Left forelimb (tissue), 1 donor: ENCODE results near the gene RBM33.

Source experiments
- DNase-seq: peaks from one replicate; pipeline ENCODE4 v3.0.0-alpha.2; 2018; ENCODE audit warnings: low spot score

Gene RBM33

GRCh38 chr7:155797262-155798250 lies 153.1 kb downstream of the RBM33 start:
- DNase-seq: no peak

GRCh38 chr7:155798673-155799439 lies 154.4 kb downstream of the RBM33 start:
- DNase-seq: no peak

- DNase-seq: no peak
These were observed 155.1 kb downstream of the RBM33 start for GRCh38 chr7:155799514-155799913.

GRCh38 chr7:155800301-155800700 lies 155.8 kb downstream of the RBM33 start:
- no peak for DNase-seq

GRCh38 chr7:155800741-155801267 lies 156.3 kb downstream of the RBM33 start:
- no peak for DNase-seq

GRCh38 chr7:155802291-155802690 lies 157.8 kb downstream of the RBM33 start:
- DNase-seq: no peak

GRCh38 chr7:155802906-155803417 lies 158.5 kb downstream of the RBM33 start:
- DNase-seq: no peak

GRCh38 chr7:155803418-155804376 lies 159.2 kb downstream of the RBM33 start:
- no peak for DNase-seq

GRCh38 chr7:155804431-155804831 lies 160.0 kb downstream of the RBM33 start:
- DNase-seq: no peak

GRCh38 chr7:155804897-155805825 lies 160.7 kb downstream of the RBM33 start:
- no peak for DNase-seq

- DNase-seq: no peak
These were observed 161.3 kb downstream of the RBM33 start for GRCh38 chr7:155805826-155806095.

- DNase-seq: no peak
These were observed 161.8 kb downstream of the RBM33 start for GRCh38 chr7:155806096-155806871.

GRCh38 chr7:155807065-155807671 lies 162.7 kb downstream of the RBM33 start:
- no peak for DNase-seq

GRCh38 chr7:155807789-155808548 lies 163.5 kb downstream of the RBM33 start:
- DNase-seq: no peak

GRCh38 chr7:155808549-155809331 lies 164.3 kb downstream of the RBM33 start:
- no peak for DNase-seq

- no peak for DNase-seq
These were observed 165.0 kb downstream of the RBM33 start for GRCh38 chr7:155809332-155809946.
